K562 (cell line): ENCODE data around the gene PSMC3IP.

Experiments used
- CBFB ChIP-seq: sonication (generic); formaldehyde crosslinking; IDR thresholded peaks from 2 replicates; pipeline ENCODE4 v1.4.0; 2020; ENCODE audit warnings: mild to moderate bottlenecking, missing genetic modification reagents
- CTCF ChIP-seq, 3 experiments: IDR thresholded peaks in 2 of 3; conservative IDR thresholded peaks in 1 of 3; 2 replicates each; pipeline ENCODE4 v1.5.1; 2011 to 2012; ENCODE audit warnings: low read length in 3 of 3, mild to moderate bottlenecking in 3 of 3, control low read depth in 2 of 3, improper control_type of control experiment in 1 of 3, inconsistent platforms in 1 of 3, low read depth in 1 of 3, mixed read lengths in 1 of 3, moderate library complexity in 1 of 3; ENCODE audit not compliant: insufficient read depth in 2 of 3
- POLR2A ChIP-seq: fragments of 450-650 bp; conservative IDR thresholded peaks from 2 replicates; pipeline ENCODE4 v1.6.1; 2016
- ZBTB33 ChIP-seq: sonication (generic); formaldehyde crosslinking; IDR thresholded peaks from 2 replicates; pipeline ENCODE4 v1.8.1; 2023; ENCODE audit warnings: mild to moderate bottlenecking, missing genetic modification reagents
- ZHX1 ChIP-seq: fragments of 150-350 bp; conservative IDR thresholded peaks from 2 replicates; pipeline ENCODE4 v1.6.1; 2014; ENCODE audit warnings: low read length
- ZNF518B ChIP-seq: fragments of 250-450 bp; sonication (Bioruptor Pico); IDR thresholded peaks from 2 replicates; pipeline ENCODE4 v1.5.0; 2021; ENCODE audit warnings: mild to moderate bottlenecking, moderate library complexity
- ZNF780A ChIP-seq: fragments of 250-450 bp; sonication (Bioruptor Pico); IDR thresholded peaks from 2 replicates; pipeline ENCODE4 v1.5.0; 2021; ENCODE audit warnings: mild to moderate bottlenecking

GRCh38 chr17:42543190-42544079 lies 34.1 kb downstream of the PSMC3IP start:
- TF ChIP-seq CBFB (CRISPR knock-in tag) (no peak), ZHX1 (no peak), CTCF (IDR thresholded peaks at IDR 0.05 in 2 of 3, conservative IDR thresholded peaks at IDR 0.05 in 1 of 3; ENCODE audit: insufficient read depth in 2 of 3, low read depth in 1 of 3, low read length in 3 of 3) (no peak), ZNF518B (CRISPR knock-in tag) (no peak), POLR2A (no peak), ZNF780A (CRISPR knock-in tag) (no peak), ZBTB33 (peak; percentile 84)
